ENCODE measurements around the gene PSIP1.
"Not testable (repeated sequence)": the region's sequence is repeated elsewhere in the genome, so short reads cannot be mapped to it uniquely, and the experiment has no call there.

The PSIP1 gene

GRCh38 chr9:15510789-15511575 is at the start of gene PSIP1:
PSIP1 (minus strand) TSS chr9:15510970; CDS start chr9:15510188, 782 bp downstream.
- DNase-seq: peak; percentile 75

- no peak for DNase-seq
Measured at GRCh38 chr9:15553528-15553898, 42.7 kb upstream of the PSIP1 start.

- peak; percentile 92 for DNase-seq
Measured at GRCh38 chr9:15552636-15553527, 42.1 kb upstream of the PSIP1 start, which contains the start of gene CCDC171. CCDC171 (plus strand) TSS chr9:15553043; CDS start chr9:15564089, 11,046 bp downstream.

GRCh38 chr9:15549611-15550010 is 38.8 kb upstream of the PSIP1 start:
- no peak for DNase-seq

- DNase-seq: no peak
Measured at GRCh38 chr9:15543047-15543813, 32.5 kb upstream of the PSIP1 start.

GRCh38 chr9:15542624-15543023 is 31.9 kb upstream of the PSIP1 start:
- DNase-seq: no peak

- DNase-seq: no peak
Measured at GRCh38 chr9:15541872-15542271, 31.1 kb upstream of the PSIP1 start.

GRCh38 chr9:15531380-15531779 is 20.6 kb upstream of the PSIP1 start:
- no peak for DNase-seq

GRCh38 chr9:15529566-15530324 is 19.0 kb upstream of the PSIP1 start:
- DNase-seq: no peak

- not testable (repeated sequence) for DNase-seq
Measured at GRCh38 chr9:15527035-15527434, 16.3 kb upstream of the PSIP1 start.

- no peak for DNase-seq
Measured at GRCh38 chr9:15525958-15526357, 15.2 kb upstream of the PSIP1 start.

GRCh38 chr9:15524845-15525455 is 14.2 kb upstream of the PSIP1 start:
- DNase-seq: no peak

- DNase-seq: no peak
Measured at GRCh38 chr9:15522130-15522755, 11.5 kb upstream of the PSIP1 start.

- no peak for DNase-seq
Measured at GRCh38 chr9:15521254-15521653, 10.5 kb upstream of the PSIP1 start.

GRCh38 chr9:15519831-15520230 is 9.1 kb upstream of the PSIP1 start:
- no peak for DNase-seq

GRCh38 chr9:15513335-15513734 is 2.6 kb upstream of the PSIP1 start:
- DNase-seq: no peak

GRCh38 chr9:15512889-15513288 is 2.1 kb upstream of the PSIP1 start:
- DNase-seq: no peak

GRCh38 chr9:15512204-15512603 is 1.4 kb upstream of the PSIP1 start:
- no peak for DNase-seq

GRCh38 chr9:15509931-15510788 is 610 bp downstream of the PSIP1 start:
- no peak for DNase-seq

GRCh38 chr9:15505921-15506320 is 4.8 kb downstream of the PSIP1 start:
- DNase-seq: no peak
